HepG2 (cell line): ENCODE data around the gene SPIN1. TPM values are rescaled to one million over a fixed set of nuclear protein-coding genes. Genes with fewer than 3 reads are reported as not detected.

Experiments
- HIVEP1 ChIP-seq: sonication (generic); formaldehyde crosslinking; IDR thresholded peaks from 2 replicates; pipeline ENCODE4 v1.4.0; 2020; ENCODE audit warnings: mild to moderate bottlenecking, missing genetic modification reagents
- MBD4 ChIP-seq: IDR thresholded peaks from 2 replicates; pipeline ENCODE4 v1.6.1; 2012; ENCODE audit warnings: low read length, inconsistent platforms, borderline replicate concordance
- MBNL3 ChIP-seq: fragments of 250-450 bp; sonication (Bioruptor Pico); conservative IDR thresholded peaks from 2 replicates; pipeline ENCODE4 v1.8.0; 2022; ENCODE audit warnings: mild to moderate bottlenecking, inconsistent platforms
- MYNN ChIP-seq: sonication (generic); formaldehyde crosslinking; IDR thresholded peaks from 2 replicates; pipeline ENCODE4 v1.4.0; 2020; ENCODE audit warnings: mild to moderate bottlenecking, low read depth, missing genetic modification reagents
- NCOA2 ChIP-seq: sonication (generic); formaldehyde crosslinking; IDR thresholded peaks from 2 replicates; pipeline ENCODE4 v1.8.0; 2022; ENCODE audit warnings: inconsistent platforms
- PAX8 ChIP-seq: sonication (generic); formaldehyde crosslinking; IDR thresholded peaks from 2 replicates; pipeline ENCODE4 v1.8.0; 2022; ENCODE audit warnings: mild to moderate bottlenecking, missing genetic modification reagents, borderline replicate concordance
- PAXIP1 ChIP-seq: sonication (generic); formaldehyde crosslinking; conservative IDR thresholded peaks from 2 replicates; pipeline ENCODE4 v1.4.0; 2020; ENCODE audit warnings: mild to moderate bottlenecking, missing genetic modification reagents, moderate library complexity
- RBAK ChIP-seq: sonication (generic); formaldehyde crosslinking; IDR thresholded peaks from 2 replicates; pipeline ENCODE4 v1.5.1; 2020; ENCODE audit warnings: mild to moderate bottlenecking, missing genetic modification reagents
- REXO4 ChIP-seq: sonication (generic); formaldehyde crosslinking; IDR thresholded peaks from 2 replicates; pipeline ENCODE4 v1.8.0; 2022; ENCODE audit warnings: missing genetic modification reagents, mild to moderate bottlenecking, borderline replicate concordance
- RFXAP ChIP-seq: sonication (generic); formaldehyde crosslinking; IDR thresholded peaks from 2 replicates; pipeline ENCODE4 v1.4.0; 2020; ENCODE audit warnings: missing genetic modification reagents, borderline replicate concordance
- SIX1 ChIP-seq: sonication (generic); formaldehyde crosslinking; IDR thresholded peaks from 2 replicates; pipeline ENCODE4 v1.4.0; 2020; ENCODE audit warnings: missing genetic modification reagents, borderline replicate concordance
- SRSF9 ChIP-seq: fragments of 200-400 bp; formaldehyde crosslinking; IDR thresholded peaks from 2 replicates; pipeline ENCODE4 v1.6.1; 2018; ENCODE audit warnings: borderline replicate concordance, mild to moderate bottlenecking, low read depth, low read length; ENCODE audit not compliant: insufficient read depth, poor library complexity, severe bottlenecking
- TBP ChIP-seq: sonication (generic); formaldehyde crosslinking; IDR thresholded peaks from 2 replicates; pipeline ENCODE4 v1.5.0; 2020; ENCODE audit warnings: missing genetic modification reagents
- TFAP4 ChIP-seq: sonication (generic); IDR thresholded peaks from 2 replicates; pipeline ENCODE4 v1.6.1; 2016; ENCODE audit warnings: low read depth, borderline replicate concordance
- ZBTB7A ChIP-seq: sonication (generic); formaldehyde crosslinking; IDR thresholded peaks from 2 replicates; pipeline ENCODE4 v1.8.0; 2022; ENCODE audit warnings: mild to moderate bottlenecking, missing genetic modification reagents
- ZEB1 ChIP-seq: IDR thresholded peaks from 2 replicates; pipeline ENCODE4 v1.6.1; 2012; ENCODE audit warnings: mild to moderate bottlenecking, low read depth, inconsistent platforms; ENCODE audit not compliant: insufficient replicate concordance
- ZNF703 ChIP-seq: sonication (generic); formaldehyde crosslinking; IDR thresholded peaks from 2 replicates; pipeline ENCODE4 v1.5.1; 2020; ENCODE audit warnings: missing genetic modification reagents, mild to moderate bottlenecking, moderate library complexity, borderline replicate concordance
- polyA plus RNA-seq, 8 experiments: library from polyadenylated mRNA; depleted of rRNA in 3 of 8; stranded (reverse) in 7 of 8; unstranded in 1 of 8; fragments of >200 nt; fragmentation: Illumina TruSeq in 4 of 8; extraction: Trizol in 4 of 8; gene quantifications; 2 replicates each; pipeline versions ENCODE4 v1.2.1 to v1.2.3, GENCODE V29; 2011 to 2016; ENCODE audit warnings: low read depth in 4 of 8, missing spikeins in 1 of 8, mixed read lengths in 1 of 8; ENCODE audit not compliant: insufficient read depth in 1 of 8
- total RNA-seq, 5 experiments: library from RNA; depleted of rRNA; stranded (reverse); fragments of >200 nt; fragmentation: Illumina TruSeq; extraction: Trizol; gene quantifications; 2 replicates each; pipeline ENCODE4 v1.2.3, GENCODE V29; 2016; ENCODE audit warnings: low read depth in 1 of 5
- TF ChIP-seq, protein P1 (sequence below): sonication (generic); formaldehyde crosslinking; IDR thresholded peaks from 2 replicates; pipeline ENCODE4 v1.4.0; 2020; ENCODE audit warnings: missing genetic modification reagents, low read depth, mild to moderate bottlenecking, borderline replicate concordance
- TF ChIP-seq, protein P2 (sequence below): sonication (generic); formaldehyde crosslinking; IDR thresholded peaks from 2 replicates; pipeline ENCODE4 v1.4.0; 2020; ENCODE audit warnings: missing genetic modification reagents
- TF ChIP-seq, protein P3 (sequence below): sonication (generic); formaldehyde crosslinking; IDR thresholded peaks from 2 replicates; pipeline ENCODE4 v1.4.0; 2020; ENCODE audit warnings: missing genetic modification reagents

SPIN1 gene
- total and polyA plus RNA-seq, 2 of the 13 experiments (the other 11 are each of a cell fraction or from before 2014, with no cell fraction given) = 20.0 to 24.3 TPM

DNA sequence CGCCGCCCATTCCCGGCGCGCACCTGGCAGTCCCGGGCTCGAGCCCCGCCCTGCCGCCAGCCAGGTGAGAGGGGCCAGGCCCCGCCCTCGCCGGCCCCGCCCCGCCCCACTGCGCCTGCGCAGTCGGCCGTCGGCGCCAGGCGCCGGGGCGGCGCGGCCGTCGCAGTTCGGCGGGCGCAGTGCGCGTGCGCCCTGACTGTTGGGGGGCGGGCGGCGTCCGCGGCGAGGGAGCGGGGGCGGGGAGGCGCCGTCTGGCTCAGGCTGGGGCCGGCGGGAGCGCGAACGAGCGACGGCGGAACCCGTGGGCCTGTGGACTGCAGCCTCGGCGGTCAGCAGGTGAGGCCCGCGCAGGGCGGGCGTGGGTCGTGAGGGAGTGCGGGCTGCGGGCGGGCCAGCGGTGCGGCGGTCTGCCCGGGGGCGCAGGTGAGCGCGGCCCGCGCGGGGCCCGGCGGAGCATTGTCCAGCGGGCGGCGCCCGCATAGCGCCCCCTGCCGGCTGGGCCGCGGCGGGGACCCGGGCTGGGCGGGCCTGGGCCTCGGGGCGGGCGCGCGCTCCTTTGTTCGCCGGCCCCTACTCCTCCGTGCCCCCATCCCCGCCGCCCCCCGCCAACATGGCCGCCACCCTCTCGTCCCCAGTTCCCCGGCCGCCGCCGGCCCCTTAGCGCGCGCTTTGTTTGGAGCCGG, at the start of gene SPIN1 (continued):
- TF ChIP-seq PAXIP1 (no peak), MBNL3 (CRISPR knock-in tag) (no peak), SRSF9 (no peak), RBAK (CRISPR knock-in tag) (no peak), RFXAP (CRISPR knock-in tag) (peak; percentile 22; the same call in 1 of the 2 replicates), ZBTB7A (CRISPR knock-in tag) (no peak), ZNF703 (CRISPR knock-in tag) (no peak), NCOA2 (CRISPR knock-in tag) (no peak), HIVEP1 (CRISPR knock-in tag) (no peak), REXO4 (no peak), SIX1 (no peak), ZEB1 (no peak), TBP (CRISPR knock-in tag) (no peak), MYNN (CRISPR knock-in tag) (no peak), MBD4 (no peak), PAX8 (CRISPR knock-in tag) (no peak), TFAP4 (0 out of 2 replicates have a peak, but pooled peaks have one; percentile 17)
- TF ChIP-seq, protein P1, sequence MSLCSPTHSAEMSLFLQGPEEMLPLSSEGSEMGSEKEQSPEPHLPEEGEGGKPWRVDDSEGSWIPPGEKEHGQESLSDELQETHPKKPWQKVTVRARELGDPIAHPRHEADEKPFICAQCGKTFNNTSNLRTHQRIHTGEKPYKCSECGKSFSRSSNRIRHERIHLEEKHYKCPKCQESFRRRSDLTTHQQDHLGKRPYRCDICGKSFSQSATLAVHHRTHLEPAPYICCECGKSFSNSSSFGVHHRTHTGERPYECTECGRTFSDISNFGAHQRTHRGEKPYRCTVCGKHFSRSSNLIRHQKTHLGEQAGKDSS = no peak
- TF ChIP-seq, protein P2, sequence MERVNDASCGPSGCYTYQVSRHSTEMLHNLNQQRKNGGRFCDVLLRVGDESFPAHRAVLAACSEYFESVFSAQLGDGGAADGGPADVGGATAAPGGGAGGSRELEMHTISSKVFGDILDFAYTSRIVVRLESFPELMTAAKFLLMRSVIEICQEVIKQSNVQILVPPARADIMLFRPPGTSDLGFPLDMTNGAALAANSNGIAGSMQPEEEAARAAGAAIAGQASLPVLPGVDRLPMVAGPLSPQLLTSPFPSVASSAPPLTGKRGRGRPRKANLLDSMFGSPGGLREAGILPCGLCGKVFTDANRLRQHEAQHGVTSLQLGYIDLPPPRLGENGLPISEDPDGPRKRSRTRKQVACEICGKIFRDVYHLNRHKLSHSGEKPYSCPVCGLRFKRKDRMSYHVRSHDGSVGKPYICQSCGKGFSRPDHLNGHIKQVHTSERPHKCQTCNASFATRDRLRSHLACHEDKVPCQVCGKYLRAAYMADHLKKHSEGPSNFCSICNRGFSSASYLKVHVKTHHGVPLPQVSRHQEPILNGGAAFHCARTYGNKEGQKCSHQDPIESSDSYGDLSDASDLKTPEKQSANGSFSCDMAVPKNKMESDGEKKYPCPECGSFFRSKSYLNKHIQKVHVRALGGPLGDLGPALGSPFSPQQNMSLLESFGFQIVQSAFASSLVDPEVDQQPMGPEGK (CRISPR knock-in tag) = 0 out of 2 replicates have a peak, but pooled peaks have one; percentile 8
- TF ChIP-seq, protein P3, sequence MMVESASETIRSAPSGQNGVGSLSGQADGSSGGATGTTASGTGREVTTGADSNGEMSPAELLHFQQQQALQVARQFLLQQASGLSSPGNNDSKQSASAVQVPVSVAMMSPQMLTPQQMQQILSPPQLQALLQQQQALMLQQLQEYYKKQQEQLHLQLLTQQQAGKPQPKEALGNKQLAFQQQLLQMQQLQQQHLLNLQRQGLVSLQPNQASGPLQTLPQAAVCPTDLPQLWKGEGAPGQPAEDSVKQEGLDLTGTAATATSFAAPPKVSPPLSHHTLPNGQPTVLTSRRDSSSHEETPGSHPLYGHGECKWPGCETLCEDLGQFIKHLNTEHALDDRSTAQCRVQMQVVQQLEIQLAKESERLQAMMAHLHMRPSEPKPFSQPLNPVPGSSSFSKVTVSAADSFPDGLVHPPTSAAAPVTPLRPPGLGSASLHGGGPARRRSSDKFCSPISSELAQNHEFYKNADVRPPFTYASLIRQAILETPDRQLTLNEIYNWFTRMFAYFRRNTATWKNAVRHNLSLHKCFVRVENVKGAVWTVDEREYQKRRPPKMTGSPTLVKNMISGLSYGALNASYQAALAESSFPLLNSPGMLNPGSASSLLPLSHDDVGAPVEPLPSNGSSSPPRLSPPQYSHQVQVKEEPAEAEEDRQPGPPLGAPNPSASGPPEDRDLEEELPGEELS (CRISPR knock-in tag) = no peak
